Measurements from ENCODE around the gene MRGPRD. TPM values are rescaled to one million over a fixed set of nuclear protein-coding genes. Genes with fewer than 3 reads are reported as not detected.

Gene MRGPRD
- total and polyA plus RNA-seq, 2 experiments from 2014 or later, result not detected

GRCh38 chr11:68933605-68934320, 47.0 kb downstream of the MRGPRD start (continued):
- TF ChIP-seq, protein P1, sequence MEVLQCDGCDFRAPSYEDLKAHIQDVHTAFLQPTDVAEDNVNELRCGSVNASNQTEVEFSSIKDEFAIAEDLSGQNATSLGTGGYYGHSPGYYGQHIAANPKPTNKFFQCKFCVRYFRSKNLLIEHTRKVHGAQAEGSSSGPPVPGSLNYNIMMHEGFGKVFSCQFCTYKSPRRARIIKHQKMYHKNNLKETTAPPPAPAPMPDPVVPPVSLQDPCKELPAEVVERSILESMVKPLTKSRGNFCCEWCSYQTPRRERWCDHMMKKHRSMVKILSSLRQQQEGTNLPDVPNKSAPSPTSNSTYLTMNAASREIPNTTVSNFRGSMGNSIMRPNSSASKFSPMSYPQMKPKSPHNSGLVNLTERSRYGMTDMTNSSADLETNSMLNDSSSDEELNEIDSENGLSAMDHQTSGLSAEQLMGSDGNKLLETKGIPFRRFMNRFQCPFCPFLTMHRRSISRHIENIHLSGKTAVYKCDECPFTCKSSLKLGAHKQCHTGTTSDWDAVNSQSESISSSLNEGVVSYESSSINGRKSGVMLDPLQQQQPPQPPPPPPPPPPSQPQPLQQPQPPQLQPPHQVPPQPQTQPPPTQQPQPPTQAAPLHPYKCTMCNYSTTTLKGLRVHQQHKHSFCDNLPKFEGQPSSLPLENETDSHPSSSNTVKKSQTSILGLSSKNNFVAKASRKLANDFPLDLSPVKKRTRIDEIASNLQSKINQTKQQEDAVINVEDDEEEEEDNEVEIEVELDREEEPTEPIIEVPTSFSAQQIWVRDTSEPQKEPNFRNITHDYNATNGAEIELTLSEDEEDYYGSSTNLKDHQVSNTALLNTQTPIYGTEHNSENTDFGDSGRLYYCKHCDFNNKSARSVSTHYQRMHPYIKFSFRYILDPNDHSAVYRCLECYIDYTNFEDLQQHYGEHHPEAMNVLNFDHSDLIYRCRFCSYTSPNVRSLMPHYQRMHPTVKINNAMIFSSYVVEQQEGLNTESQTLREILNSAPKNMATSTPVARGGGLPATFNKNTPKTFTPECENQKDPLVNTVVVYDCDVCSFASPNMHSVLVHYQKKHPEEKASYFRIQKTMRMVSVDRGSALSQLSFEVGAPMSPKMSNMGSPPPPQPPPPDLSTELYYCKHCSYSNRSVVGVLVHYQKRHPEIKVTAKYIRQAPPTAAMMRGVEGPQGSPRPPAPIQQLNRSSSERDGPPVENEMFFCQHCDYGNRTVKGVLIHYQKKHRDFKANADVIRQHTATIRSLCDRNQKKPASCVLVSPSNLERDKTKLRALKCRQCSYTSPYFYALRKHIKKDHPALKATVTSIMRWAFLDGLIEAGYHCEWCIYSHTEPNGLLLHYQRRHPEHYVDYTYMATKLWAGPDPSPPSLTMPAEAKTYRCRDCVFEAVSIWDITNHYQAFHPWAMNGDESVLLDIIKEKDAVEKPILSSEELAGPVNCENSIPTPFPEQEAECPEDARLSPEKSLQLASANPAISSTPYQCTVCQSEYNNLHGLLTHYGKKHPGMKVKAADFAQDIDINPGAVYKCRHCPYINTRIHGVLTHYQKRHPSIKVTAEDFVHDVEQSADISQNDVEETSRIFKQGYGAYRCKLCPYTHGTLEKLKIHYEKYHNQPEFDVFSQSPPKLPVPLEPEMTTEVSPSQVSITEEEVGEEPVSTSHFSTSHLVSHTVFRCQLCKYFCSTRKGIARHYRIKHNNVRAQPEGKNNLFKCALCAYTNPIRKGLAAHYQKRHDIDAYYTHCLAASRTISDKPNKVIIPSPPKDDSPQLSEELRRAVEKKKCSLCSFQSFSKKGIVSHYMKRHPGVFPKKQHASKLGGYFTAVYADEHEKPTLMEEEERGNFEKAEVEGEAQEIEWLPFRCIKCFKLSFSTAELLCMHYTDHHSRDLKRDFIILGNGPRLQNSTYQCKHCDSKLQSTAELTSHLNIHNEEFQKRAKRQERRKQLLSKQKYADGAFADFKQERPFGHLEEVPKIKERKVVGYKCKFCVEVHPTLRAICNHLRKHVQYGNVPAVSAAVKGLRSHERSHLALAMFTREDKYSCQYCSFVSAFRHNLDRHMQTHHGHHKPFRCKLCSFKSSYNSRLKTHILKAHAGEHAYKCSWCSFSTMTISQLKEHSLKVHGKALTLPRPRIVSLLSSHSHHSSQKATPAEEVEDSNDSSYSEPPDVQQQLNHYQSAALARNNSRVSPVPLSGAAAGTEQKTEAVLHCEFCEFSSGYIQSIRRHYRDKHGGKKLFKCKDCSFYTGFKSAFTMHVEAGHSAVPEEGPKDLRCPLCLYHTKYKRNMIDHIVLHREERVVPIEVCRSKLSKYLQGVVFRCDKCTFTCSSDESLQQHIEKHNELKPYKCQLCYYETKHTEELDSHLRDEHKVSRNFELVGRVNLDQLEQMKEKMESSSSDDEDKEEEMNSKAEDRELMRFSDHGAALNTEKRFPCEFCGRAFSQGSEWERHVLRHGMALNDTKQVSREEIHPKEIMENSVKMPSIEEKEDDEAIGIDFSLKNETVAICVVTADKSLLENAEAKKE (CRISPR knock-in tag; IDR thresholded peaks at IDR 0.05), result no peak
- TF ChIP-seq NANOG (IDR thresholded peaks at IDR 0.05; ENCODE audit: borderline replicate concordance) (no peak), ETS1 (IDR thresholded peaks at IDR 0.05) (no peak), STAT1 (IDR thresholded peaks at IDR 0.05; ENCODE audit: unreplicated experiment) (no peak), ZNF114 (CRISPR knock-in tag; IDR thresholded peaks at IDR 0.05) (no peak), EZH2 (IDR thresholded peaks at IDR 0.05; ENCODE audit: low read depth, unreplicated experiment) (no peak), POLR2AphosphoS5 (IDR thresholded peaks at IDR 0.05; ENCODE audit: low read depth) (no peak), CREB1 (CRISPR knock-in tag; IDR thresholded peaks at IDR 0.05; ENCODE audit: low read depth) (no peak), REST (IDR thresholded peaks at IDR 0.05; ENCODE audit: unreplicated experiment) (no peak), ZNF331 (CRISPR knock-in tag; IDR thresholded peaks at IDR 0.05; ENCODE audit: low read depth) (no peak), JUNB (IDR thresholded peaks at IDR 0.05; ENCODE audit: unreplicated experiment) (no peak)
- TF ChIP-seq, protein P2, sequence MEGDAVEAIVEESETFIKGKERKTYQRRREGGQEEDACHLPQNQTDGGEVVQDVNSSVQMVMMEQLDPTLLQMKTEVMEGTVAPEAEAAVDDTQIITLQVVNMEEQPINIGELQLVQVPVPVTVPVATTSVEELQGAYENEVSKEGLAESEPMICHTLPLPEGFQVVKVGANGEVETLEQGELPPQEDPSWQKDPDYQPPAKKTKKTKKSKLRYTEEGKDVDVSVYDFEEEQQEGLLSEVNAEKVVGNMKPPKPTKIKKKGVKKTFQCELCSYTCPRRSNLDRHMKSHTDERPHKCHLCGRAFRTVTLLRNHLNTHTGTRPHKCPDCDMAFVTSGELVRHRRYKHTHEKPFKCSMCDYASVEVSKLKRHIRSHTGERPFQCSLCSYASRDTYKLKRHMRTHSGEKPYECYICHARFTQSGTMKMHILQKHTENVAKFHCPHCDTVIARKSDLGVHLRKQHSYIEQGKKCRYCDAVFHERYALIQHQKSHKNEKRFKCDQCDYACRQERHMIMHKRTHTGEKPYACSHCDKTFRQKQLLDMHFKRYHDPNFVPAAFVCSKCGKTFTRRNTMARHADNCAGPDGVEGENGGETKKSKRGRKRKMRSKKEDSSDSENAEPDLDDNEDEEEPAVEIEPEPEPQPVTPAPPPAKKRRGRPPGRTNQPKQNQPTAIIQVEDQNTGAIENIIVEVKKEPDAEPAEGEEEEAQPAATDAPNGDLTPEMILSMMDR (conservative IDR thresholded peaks at IDR 0.05; ENCODE audit: low read depth in 2 of 2), result no peak

Data from GM23338 (cell line).